ENCODE data around the gene MMADHC. TPM values are rescaled to one million over a fixed set of nuclear protein-coding genes. Genes with fewer than 3 reads are reported as not detected.

Gene MMADHC
- total and polyA plus RNA-seq, 2 of the 13 experiments (the other 11 are each of a cell fraction or from before 2014, with no cell fraction given): 90.2 to 210 TPM

- WGBS (ENCODE audit: low lambda C conversion rate): 13% methylated on average over 1 of the region's 1 CpG
- no peaks in the 10 kb centered on the region for H4K20me1 ChIP-seq (ENCODE audit: insufficient read depth, low read length)
- H3K27me3 ChIP-seq (ENCODE audit: control insufficient read depth in 1 of 2, insufficient read depth in 2 of 2, low read length in 2 of 2): no peaks in the 10 kb centered on the region
- no peak overlapping the region for H3K9ac ChIP-seq (ENCODE audit: insufficient read depth, low read depth, low read length)
- ATAC-seq: no peak
- ChIA-PET POLR2A (no interaction called here), CTCF (ENCODE audit: low intra/inter-chr PET ratio, low total read pairs) (no interaction called here)
- H2AFZ ChIP-seq (ENCODE audit: low read length): no peak overlapping the region
- no peak for TF ChIP-seq PLSCR1 (CRISPR knock-in tag; IDR thresholded peaks at IDR 0.05; ENCODE audit: borderline replicate concordance)
- TF ChIP-seq ZBTB7B (CRISPR knock-in tag; IDR thresholded peaks at IDR 0.05): no peak
- TF ChIP-seq ARNT2 (CRISPR knock-in tag; IDR thresholded peaks at IDR 0.05; ENCODE audit: low read depth): no peak
- TF ChIP-seq MBD4 (IDR thresholded peaks at IDR 0.05; ENCODE audit: borderline replicate concordance, low read length): no peak
- TF ChIP-seq ZNF34 (CRISPR knock-in tag; IDR thresholded peaks at IDR 0.05; ENCODE audit: borderline replicate concordance): no peak
- TF ChIP-seq FOXM1 (CRISPR knock-in tag; IDR thresholded peaks at IDR 0.05): no peak
- TF ChIP-seq ZFP37 (CRISPR knock-in tag; IDR thresholded peaks at IDR 0.05; ENCODE audit: borderline replicate concordance): no peak
- no peak for TF ChIP-seq MYPOP (CRISPR knock-in tag; IDR thresholded peaks at IDR 0.05)
- no peak for TF ChIP-seq CHD2 (IDR thresholded peaks at IDR 0.05; ENCODE audit: low read depth, low read length)
- no peak for TF ChIP-seq KLF6 (CRISPR knock-in tag; IDR thresholded peaks at IDR 0.05)
- no peak for TF ChIP-seq MLXIP (CRISPR knock-in tag; IDR thresholded peaks at IDR 0.05; ENCODE audit: borderline replicate concordance)
- TF ChIP-seq ZNF251 (CRISPR knock-in tag; IDR thresholded peaks at IDR 0.05): no peak
- no peak for TF ChIP-seq ZNF576 (CRISPR knock-in tag; IDR thresholded peaks at IDR 0.05)
- TF ChIP-seq MAFG (CRISPR knock-in tag; IDR thresholded peaks at IDR 0.05): no peak
- no peak for TF ChIP-seq NFKB2 (CRISPR knock-in tag; IDR thresholded peaks at IDR 0.05; ENCODE audit: borderline replicate concordance)
- no peak for TF ChIP-seq ZNF296 (CRISPR knock-in tag; conservative IDR thresholded peaks at IDR 0.05)
- TF ChIP-seq DNMT3B (CRISPR knock-in tag; conservative IDR thresholded peaks at IDR 0.05): no peak
- TF ChIP-seq ZNF776 (CRISPR knock-in tag; IDR thresholded peaks at IDR 0.05): no peak
- peak overlapping the region; percentile 46 for H3K4me2 ChIP-seq (ENCODE audit: low read depth, low read length)
- H3K36me3 ChIP-seq (replicated peaks in 1 of 2; ENCODE audit: control insufficient read depth in 1 of 2, insufficient read depth in 2 of 2, low read length in 2 of 2): no peaks in the 10 kb centered on the region
- no TSS peak for BruUV-seq (replicated peaks)
- H3K4me3 ChIP-seq (replicated peaks in 1 of 3; ENCODE audit: insufficient read depth in 1 of 3, low read depth in 2 of 3, low read length in 3 of 3): peak overlapping the region in 1 of 3 experiments; percentile 35; a peak in 2 of 6 replicates
- no peak overlapping the region for H3K27ac ChIP-seq (ENCODE audit: extremely low read length, insufficient read depth, low read length)
- FAIRE-seq: no peak
- DNase-seq (ENCODE audit: low spot score): no peak
- no peaks in the 10 kb centered on the region for H3K79me2 ChIP-seq (ENCODE audit: insufficient read depth, low read length)
- intact Hi-C loops (cut with micrococcal nuclease; ENCODE audit: unreplicated experiment) (no loop called here), in situ Hi-C loops (cut with HindIII; ENCODE audit: extremely low pct_ligation_motif_present, low pct_unique_long_range_greater_than_20kb) (no loop called here)
- H3K4me1 ChIP-seq (ENCODE audit: insufficient read depth, low read length): no peaks in the 10 kb centered on the region
- no peaks in the 10 kb centered on the region for H3K9me3 ChIP-seq (ENCODE audit: low read length)
These were observed 42.9 kb downstream of the MMADHC start for GRCh38 chr2:149544692-149545091.

Data from HepG2 (cell line).